Activated CD8-positive, alpha-beta memory T cell treated with anti-CD3 and anti-CD28 coated beads for 4 hours (primary cell): ENCODE results near the gene PLA2G2E.
"Not testable (repeated sequence)": the region's sequence is repeated elsewhere in the genome, so short reads cannot be mapped to it uniquely, and the experiment has no call there.

ENCODE experiments used
- DNase-seq, 2 donors: peaks; one replicate each; pipeline ENCODE4 v3.0.0-alpha.2; 2020; ENCODE audit warnings: low read depth in 2 of 2

PLA2G2E gene

GRCh38 chr1:19882111-19883071, 41.0 kb downstream of the PLA2G2E start, which contains the start of gene OTUD3:
Gene OTUD3 (plus strand): TSS chr1:19882395. CDS start chr1:19882514, 119 bp downstream.
- peak; percentile 90 to 92 for DNase-seq

DNA sequence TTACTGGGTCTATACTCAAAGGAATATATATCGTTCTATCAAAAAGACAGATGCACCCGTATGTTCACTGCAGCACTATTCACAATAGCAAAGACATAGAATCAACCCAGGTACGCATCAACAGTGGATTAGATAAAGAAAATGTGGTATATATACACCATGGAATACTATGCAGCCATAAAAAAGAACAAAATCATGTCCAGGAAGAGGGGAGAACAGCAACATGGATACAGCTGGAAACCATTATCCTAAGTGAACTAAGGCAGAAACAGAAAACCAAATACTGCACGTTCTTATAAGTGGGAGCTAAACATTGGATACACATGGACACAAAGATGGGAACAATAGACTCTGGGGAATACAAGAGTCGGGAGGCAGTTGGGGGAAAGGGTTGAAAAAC, 42.6 kb downstream of the PLA2G2E start:
- not testable (repeated sequence) for DNase-seq

DNA sequence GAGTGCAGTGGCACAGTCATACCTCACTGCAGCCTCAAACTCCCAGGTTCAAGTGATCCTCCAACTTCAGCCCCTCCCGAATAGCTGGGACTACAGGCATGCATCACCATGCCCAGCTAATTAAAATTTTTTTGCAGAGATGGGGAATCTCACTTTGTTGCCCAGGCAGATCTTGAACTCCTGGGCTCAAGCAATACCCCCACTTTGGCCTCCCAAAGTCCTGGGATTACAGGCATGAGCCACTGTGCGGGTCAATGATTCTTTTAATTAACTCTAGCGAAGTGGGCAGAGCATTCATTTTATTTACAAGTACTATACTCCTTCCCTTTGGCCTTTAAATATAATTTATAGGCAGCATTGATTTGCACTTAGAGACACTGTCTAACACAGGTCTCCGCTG, 43.8 kb downstream of the PLA2G2E start:
- DNase-seq, result no peak

DNA sequence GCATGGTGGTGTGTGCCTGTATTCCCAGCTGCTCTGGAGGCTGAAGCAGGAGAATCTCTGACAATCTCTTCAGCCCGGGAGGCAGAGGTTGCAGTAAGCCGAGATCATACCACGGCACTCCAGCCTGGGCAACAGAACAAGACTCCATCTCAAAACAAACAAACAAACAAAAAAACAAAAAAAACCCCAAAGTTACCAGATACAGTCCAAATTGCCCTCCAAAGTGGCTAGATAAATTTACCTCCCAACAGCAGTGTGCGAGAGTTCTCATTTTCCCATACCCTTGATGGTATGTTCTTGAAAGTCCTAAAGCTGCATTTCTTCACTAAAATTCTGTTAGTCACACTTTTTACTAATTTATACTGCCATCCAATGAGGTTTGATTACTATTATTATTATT, 44.2 kb downstream of the PLA2G2E start:
- no peak for DNase-seq

DNA sequence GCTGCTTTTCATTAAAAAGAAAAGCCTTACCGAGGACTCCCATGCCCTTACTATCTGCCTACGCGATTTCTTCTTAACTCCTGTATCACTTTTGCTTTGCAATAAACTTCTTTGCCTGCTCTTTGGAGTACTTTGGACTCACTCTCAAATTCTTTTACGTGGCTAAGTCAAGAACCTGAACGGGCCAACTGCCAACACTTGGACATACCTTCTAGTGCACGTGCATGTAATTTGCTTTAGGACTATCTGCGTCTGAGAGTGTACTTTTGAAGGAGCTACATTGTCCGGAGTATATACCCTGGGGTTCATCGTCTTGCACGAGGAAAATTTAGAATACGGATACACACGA, 44.8 kb downstream of the PLA2G2E start:
- DNase-seq, result no peak

DNA sequence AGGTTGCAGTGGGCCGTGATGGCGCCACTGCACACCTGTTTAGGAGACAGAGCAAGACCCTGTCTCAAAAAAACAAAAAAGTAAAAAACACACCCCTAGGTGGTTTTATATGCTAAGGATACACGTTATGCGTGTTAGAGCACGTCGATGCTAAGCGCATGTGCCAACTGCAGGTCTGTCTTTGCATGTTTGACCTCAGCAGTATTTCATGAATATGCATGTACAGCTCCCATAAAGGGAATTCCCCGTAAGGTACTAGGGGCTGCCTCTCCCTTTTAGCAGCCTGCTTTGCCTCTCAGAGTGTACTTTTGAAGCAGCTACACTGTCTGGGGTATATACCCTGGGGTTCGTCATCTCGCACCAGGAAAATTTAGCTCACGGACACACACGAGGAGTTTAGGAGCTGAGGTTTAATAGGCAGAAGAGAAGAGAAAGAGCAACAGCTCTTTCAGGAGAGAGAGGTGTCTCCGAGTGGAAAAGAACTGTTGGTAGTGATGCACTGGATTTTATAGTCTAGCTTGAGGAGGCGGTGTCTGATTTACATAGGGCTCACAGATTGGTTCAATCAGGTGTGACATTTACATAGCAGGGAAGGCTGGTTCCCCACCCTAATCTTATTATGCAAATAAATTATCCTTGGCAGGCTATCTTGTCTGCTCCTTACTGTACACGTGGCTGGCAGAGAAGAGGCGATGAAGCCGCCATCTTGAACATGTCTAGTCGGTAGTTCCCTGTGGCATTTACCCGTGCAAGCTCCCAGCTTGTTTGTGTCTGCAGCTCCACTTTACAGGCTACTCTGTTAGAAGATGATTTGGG, 45.4 kb downstream of the PLA2G2E start:
- DNase-seq, result no peak

GRCh38 chr1:19877181-19877750, 46.2 kb downstream of the PLA2G2E start:
- DNase-seq, result no peak

DNA sequence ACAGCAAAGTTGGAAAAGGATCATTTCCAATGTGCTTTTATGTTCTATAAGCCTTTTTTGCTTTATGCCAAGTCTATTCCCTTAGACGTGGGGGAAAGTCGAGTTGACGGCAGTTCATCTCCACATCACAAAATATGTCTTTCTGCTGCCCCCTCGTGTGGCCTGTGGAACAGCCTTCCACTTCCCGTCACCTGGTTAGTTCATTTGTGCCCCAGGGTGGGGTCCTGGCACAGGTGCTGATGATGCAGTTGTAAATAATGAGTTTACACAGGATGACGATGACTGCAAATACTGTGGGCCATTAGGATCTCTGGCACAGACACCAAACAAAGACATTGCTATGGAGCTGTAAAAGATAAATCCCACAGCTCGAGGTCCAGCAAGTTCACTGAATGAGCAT, 51.2 kb downstream of the PLA2G2E start:
- no peak for DNase-seq
